VCaP (cell line): ENCODE data around the gene SUN5.

ENCODE experiments used
- H3K27ac ChIP-seq: fragments of 450-650 bp; 2 replicates; pipeline ENCODE4 v1.5.1; 2017
- TF ChIP-seq, protein P1 (sequence below): fragments of 450-650 bp; conservative IDR thresholded peaks from 2 replicates; pipeline ENCODE4 v1.5.1; 2017; ENCODE audit warnings: mild to moderate bottlenecking, moderate library complexity

Gene SUN5

DNA sequence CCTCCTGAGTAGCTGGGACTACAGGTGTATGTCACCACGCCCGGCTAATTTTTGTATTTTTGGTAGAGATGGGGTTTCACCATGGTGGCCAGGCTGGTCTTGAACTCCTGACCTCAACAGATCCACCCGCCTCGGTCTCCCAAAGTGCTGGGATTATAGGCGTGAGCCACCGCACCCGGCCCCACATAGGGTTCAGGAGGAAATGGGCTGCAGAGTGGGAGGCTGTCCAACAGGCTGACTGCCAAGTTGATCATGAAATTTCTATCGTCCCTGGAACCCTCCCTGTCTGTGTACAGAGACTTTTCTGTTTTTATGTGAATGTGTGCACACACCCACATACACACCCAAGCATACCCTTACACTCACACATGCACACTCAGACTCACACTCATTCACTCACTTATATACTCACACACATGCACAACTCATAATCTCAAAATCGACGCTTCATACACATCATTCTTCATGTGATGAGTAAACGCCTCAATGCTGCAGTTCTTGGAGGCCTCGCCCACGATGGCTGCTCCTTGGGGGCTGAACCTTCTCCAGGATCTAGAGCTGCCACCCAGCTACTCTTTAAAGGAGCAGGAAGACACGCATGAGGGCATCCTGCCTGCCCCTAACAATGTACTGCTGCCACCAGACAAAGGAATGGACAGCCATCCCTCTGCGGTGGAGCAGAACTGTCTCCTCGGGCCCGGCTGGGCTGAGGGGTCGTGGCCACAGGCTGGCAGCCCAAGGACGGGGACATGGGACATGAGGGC lies 35.6 kb downstream of the SUN5 start:
- TF ChIP-seq, protein P1, sequence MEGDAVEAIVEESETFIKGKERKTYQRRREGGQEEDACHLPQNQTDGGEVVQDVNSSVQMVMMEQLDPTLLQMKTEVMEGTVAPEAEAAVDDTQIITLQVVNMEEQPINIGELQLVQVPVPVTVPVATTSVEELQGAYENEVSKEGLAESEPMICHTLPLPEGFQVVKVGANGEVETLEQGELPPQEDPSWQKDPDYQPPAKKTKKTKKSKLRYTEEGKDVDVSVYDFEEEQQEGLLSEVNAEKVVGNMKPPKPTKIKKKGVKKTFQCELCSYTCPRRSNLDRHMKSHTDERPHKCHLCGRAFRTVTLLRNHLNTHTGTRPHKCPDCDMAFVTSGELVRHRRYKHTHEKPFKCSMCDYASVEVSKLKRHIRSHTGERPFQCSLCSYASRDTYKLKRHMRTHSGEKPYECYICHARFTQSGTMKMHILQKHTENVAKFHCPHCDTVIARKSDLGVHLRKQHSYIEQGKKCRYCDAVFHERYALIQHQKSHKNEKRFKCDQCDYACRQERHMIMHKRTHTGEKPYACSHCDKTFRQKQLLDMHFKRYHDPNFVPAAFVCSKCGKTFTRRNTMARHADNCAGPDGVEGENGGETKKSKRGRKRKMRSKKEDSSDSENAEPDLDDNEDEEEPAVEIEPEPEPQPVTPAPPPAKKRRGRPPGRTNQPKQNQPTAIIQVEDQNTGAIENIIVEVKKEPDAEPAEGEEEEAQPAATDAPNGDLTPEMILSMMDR = no peak
- H3K27ac ChIP-seq = no peak overlapping the region

DNA sequence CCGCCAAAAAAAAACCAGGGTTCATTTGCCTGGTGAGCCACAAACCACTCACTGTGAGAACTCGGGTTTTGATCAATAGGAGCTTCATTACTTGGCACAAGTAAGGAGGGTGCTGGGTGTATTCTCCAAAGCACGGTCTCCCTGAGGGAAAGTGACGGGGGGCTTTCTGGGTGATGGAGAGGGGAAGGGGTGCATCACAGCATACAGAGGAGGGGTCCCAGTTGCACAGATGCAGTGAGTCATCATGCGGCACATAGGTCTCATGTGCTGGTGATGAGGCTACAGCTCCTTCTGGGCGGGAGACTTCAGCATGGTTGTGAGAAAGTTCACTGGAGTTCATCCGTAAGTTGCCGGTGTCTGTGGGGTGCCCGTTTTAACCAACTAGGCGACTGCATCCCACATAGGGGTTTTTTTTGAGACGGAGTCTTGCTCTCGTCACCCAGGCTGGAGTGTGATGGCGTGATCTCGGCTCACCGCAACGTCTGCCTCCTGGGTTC lies 36.2 kb downstream of the SUN5 start:
- TF ChIP-seq, protein P1 = no peak
- H3K27ac ChIP-seq = no peak overlapping the region

DNA sequence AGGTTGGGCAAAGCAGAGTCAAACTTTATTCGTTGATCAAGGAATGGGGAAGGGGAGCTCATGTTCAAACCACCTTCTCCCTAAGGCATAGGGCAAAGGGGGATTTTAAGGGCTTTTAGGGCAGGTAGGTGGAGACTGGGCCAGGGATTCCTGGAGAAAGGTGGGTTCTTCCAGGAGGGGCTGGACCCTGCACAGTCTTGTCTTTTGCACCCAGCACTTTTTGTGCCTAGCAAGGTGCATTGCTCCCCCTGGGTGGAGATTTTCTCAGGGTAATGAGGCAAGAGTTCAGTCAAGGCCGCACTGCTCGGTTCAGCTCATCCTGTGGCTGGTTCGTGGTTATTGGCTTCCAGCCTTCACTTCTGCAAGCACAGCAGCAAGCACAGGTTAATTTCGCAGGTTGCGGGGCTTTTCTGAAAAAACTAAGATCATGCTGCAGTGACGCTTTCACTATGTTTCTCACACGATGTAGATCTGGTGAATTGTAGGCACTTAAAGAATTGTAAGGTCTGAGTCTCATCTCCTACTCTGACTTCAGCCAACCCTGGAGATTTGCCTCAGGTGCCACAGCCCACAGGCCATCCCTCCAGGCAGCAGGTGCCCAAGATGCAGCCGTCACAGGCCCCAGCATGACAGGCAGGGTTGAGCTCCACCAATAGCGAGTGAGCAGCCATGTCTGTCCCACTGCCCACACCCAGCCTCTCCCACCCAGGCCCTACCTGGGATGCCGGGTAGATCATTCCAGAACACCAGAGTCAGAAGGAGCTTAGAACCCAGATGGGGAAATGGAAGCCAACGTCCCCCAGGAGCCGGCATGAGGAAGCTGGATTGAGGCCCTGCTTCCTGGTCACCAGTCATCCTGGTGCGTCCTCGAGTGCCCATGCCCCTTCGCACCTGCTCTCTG lies 37.1 kb downstream of the SUN5 start:
- H3K27ac ChIP-seq = no peak overlapping the region
- TF ChIP-seq, protein P1 = no peak

DNA sequence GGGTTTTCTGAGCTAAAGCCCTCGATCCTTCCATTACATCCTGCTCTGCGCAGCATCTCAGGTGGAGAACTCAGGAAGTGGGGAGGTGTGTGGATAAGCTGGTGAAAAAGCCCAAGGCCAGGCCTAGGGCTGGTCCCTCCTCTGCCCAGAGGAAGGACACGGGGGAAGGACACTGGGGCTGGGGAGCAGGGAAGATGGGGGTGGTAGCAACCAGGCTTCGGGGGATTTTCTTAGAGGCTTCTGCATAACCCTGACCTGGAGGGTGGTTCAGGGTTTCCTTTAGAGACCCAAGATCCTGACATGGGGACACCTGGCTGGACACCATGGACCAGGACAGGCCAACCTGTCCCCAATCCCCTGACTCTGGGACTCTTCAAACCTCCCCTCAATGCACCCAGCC lies 37.9 kb downstream of the SUN5 start:
- no peak overlapping the region for H3K27ac ChIP-seq
- TF ChIP-seq, protein P1 = no peak

DNA sequence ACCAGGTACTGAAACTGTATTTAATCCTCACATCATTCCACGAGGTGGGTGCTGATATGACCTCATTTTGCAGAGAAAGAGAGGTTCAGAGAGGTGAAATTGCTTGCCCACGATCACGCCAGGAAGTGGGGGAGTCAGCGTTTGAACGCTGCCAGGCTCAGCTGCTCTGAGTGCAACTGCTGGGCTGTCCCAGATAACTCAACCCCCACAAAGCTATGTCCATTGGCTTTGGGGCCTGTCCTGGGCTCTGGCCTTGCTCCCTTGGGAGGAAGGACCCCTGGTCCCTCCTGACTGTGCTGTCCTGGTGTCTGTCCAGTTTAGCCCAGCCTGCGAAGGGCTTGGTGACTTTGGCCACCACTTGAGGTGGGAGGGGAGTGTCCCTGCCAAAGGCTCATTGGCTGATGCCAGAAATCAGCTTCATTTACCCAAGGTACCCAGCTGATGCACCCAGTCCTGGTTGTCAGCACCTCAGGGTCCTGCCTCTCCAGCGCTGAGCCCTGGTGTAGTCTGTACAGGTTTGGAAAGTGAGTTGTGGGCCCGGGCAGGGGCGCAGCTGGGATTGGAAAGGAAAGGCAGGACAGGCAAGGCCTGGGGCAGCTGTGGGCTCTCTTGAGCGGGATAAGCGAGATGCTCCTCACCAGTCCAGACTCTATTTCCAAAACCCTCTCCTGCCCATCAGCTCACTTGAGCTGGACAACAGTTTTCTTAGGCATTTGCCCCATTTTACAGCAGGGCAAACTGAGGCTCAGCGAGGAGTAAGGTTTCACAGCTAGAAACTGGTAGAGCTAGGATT lies 38.5 kb downstream of the SUN5 start:
- H3K27ac ChIP-seq = no peak overlapping the region
- TF ChIP-seq, protein P1 = no peak

DNA sequence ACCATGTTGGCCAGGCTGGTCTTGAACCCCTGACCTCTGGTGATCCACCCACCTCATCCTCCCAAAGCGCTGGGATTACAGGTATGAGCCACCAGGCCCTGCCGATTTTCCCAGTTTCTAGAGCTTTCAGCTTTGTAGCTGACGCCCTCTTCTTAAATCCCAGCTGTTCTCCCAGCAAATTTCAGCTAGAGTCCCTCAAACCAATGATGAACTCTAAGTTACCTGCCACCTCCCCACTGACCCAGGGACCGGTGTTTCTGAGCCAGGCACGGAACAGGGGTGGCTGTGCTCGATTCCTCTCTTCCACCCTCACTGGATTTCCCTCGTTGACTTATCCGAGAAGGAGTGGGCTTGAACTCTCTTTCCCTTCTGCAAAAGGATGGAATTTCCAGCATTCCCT lies 39.1 kb downstream of the SUN5 start:
- no peak overlapping the region for H3K27ac ChIP-seq
- TF ChIP-seq, protein P1 = no peak
